Measurements from ENCODE around the gene AJAP1.

AJAP1 gene

GRCh38 chr1:4759671-4760070, 105.3 kb downstream of the AJAP1 start:
- H3K9me3 Mint-ChIP-seq (ENCODE audit: low read depth), result peaks cover 3% of the 10 kb centered on the region
- H3K27me3 Mint-ChIP-seq, result peaks cover 4% of the 10 kb centered on the region
- H3K36me3 Mint-ChIP-seq, result no peaks in the 10 kb centered on the region
- no peaks in the 10 kb centered on the region for H3K4me1 Mint-ChIP-seq (ENCODE audit: low read depth)
- H3K4me3 Mint-ChIP-seq, result no peak overlapping the region
- no peak overlapping the region for H3K27ac Mint-ChIP-seq

- Mint-ChIP-seq H3K9me3 (ENCODE audit: low read depth) (peaks cover 3% of the 10 kb centered on the region), H3K4me1 (ENCODE audit: low read depth) (no peaks in the 10 kb centered on the region), H3K4me3 (no peak overlapping the region), H3K36me3 (no peaks in the 10 kb centered on the region), H3K27me3 (peaks cover 4% of the 10 kb centered on the region), H3K27ac (no peak overlapping the region)
These were observed 105.7 kb downstream of the AJAP1 start for GRCh38 chr1:4760088-4760487.

- H3K4me3 Mint-ChIP-seq, result no peak overlapping the region
- H3K4me1 Mint-ChIP-seq (ENCODE audit: low read depth), result no peaks in the 10 kb centered on the region
- H3K27ac Mint-ChIP-seq, result no peak overlapping the region
- peaks cover 5% of the 10 kb centered on the region for H3K27me3 Mint-ChIP-seq
- H3K9me3 Mint-ChIP-seq (ENCODE audit: low read depth), result peaks cover 3% of the 10 kb centered on the region
- H3K36me3 Mint-ChIP-seq, result no peaks in the 10 kb centered on the region
These were observed 106.9 kb downstream of the AJAP1 start for GRCh38 chr1:4761324-4761723.

- no peak overlapping the region for H3K27ac Mint-ChIP-seq
- H3K4me1 Mint-ChIP-seq (ENCODE audit: low read depth), result no peaks in the 10 kb centered on the region
- H3K27me3 Mint-ChIP-seq, result peaks cover 5% of the 10 kb centered on the region
- H3K4me3 Mint-ChIP-seq, result no peak overlapping the region
- H3K36me3 Mint-ChIP-seq, result no peaks in the 10 kb centered on the region
- peaks cover 3% of the 10 kb centered on the region for H3K9me3 Mint-ChIP-seq (ENCODE audit: low read depth)
These were observed 107.7 kb downstream of the AJAP1 start for GRCh38 chr1:4762146-4762545.

GRCh38 chr1:4767308-4767707, 112.9 kb downstream of the AJAP1 start:
- no peak overlapping the region for H3K4me3 Mint-ChIP-seq
- H3K4me1 Mint-ChIP-seq (ENCODE audit: low read depth), result no peaks in the 10 kb centered on the region
- H3K27me3 Mint-ChIP-seq, result peaks cover 3% of the 10 kb centered on the region
- no peaks in the 10 kb centered on the region for H3K9me3 Mint-ChIP-seq (ENCODE audit: low read depth)
- no peak overlapping the region for H3K27ac Mint-ChIP-seq
- no peaks in the 10 kb centered on the region for H3K36me3 Mint-ChIP-seq

- Mint-ChIP-seq H3K9me3 (ENCODE audit: low read depth) (no peaks in the 10 kb centered on the region), H3K4me3 (no peak overlapping the region), H3K4me1 (ENCODE audit: low read depth) (no peaks in the 10 kb centered on the region), H3K27ac (no peak overlapping the region), H3K27me3 (peaks cover 3% of the 10 kb centered on the region), H3K36me3 (no peaks in the 10 kb centered on the region)
These were observed 114.1 kb downstream of the AJAP1 start for GRCh38 chr1:4768553-4768952.

GRCh38 chr1:4769516-4770280, 115.3 kb downstream of the AJAP1 start:
- Mint-ChIP-seq H3K36me3 (no peaks in the 10 kb centered on the region), H3K27me3 (peaks cover 1% of the 10 kb centered on the region), H3K4me3 (no peak overlapping the region), H3K27ac (no peak overlapping the region), H3K4me1 (ENCODE audit: low read depth) (no peaks in the 10 kb centered on the region), H3K9me3 (ENCODE audit: low read depth) (no peaks in the 10 kb centered on the region)

GRCh38 chr1:4770713-4771112, 116.3 kb downstream of the AJAP1 start:
- Mint-ChIP-seq H3K27me3 (no peaks in the 10 kb centered on the region), H3K9me3 (ENCODE audit: low read depth) (no peaks in the 10 kb centered on the region), H3K4me1 (ENCODE audit: low read depth) (no peaks in the 10 kb centered on the region), H3K4me3 (no peak overlapping the region), H3K36me3 (no peaks in the 10 kb centered on the region), H3K27ac (no peak overlapping the region)

- Mint-ChIP-seq H3K36me3 (no peaks in the 10 kb centered on the region), H3K4me3 (no peak overlapping the region), H3K27ac (no peak overlapping the region), H3K9me3 (ENCODE audit: low read depth) (no peaks in the 10 kb centered on the region), H3K4me1 (ENCODE audit: low read depth) (no peaks in the 10 kb centered on the region), H3K27me3 (no peaks in the 10 kb centered on the region)
These were observed 116.9 kb downstream of the AJAP1 start for GRCh38 chr1:4771267-4771666.

GRCh38 chr1:4771721-4772120, 117.3 kb downstream of the AJAP1 start:
- H3K4me3 Mint-ChIP-seq, result no peak overlapping the region
- no peaks in the 10 kb centered on the region for H3K27me3 Mint-ChIP-seq
- H3K4me1 Mint-ChIP-seq (ENCODE audit: low read depth), result no peaks in the 10 kb centered on the region
- no peaks in the 10 kb centered on the region for H3K36me3 Mint-ChIP-seq
- H3K27ac Mint-ChIP-seq, result no peak overlapping the region
- H3K9me3 Mint-ChIP-seq (ENCODE audit: low read depth), result no peaks in the 10 kb centered on the region

GRCh38 chr1:4772294-4773010, 118.0 kb downstream of the AJAP1 start:
- Mint-ChIP-seq H3K4me3 (no peak overlapping the region), H3K27ac (no peak overlapping the region), H3K36me3 (no peaks in the 10 kb centered on the region), H3K4me1 (ENCODE audit: low read depth) (no peaks in the 10 kb centered on the region), H3K27me3 (no peaks in the 10 kb centered on the region), H3K9me3 (ENCODE audit: low read depth) (no peaks in the 10 kb centered on the region)

- no peaks in the 10 kb centered on the region for H3K36me3 Mint-ChIP-seq
- H3K9me3 Mint-ChIP-seq (ENCODE audit: low read depth), result no peaks in the 10 kb centered on the region
- H3K27me3 Mint-ChIP-seq, result no peaks in the 10 kb centered on the region
- no peak overlapping the region for H3K4me3 Mint-ChIP-seq
- no peak overlapping the region for H3K27ac Mint-ChIP-seq
- no peaks in the 10 kb centered on the region for H3K4me1 Mint-ChIP-seq (ENCODE audit: low read depth)
These were observed 118.8 kb downstream of the AJAP1 start for GRCh38 chr1:4773226-4773625.

GRCh38 chr1:4775506-4775905, 121.1 kb downstream of the AJAP1 start:
- H3K27ac Mint-ChIP-seq, result no peak overlapping the region
- H3K9me3 Mint-ChIP-seq (ENCODE audit: low read depth), result no peaks in the 10 kb centered on the region
- H3K27me3 Mint-ChIP-seq, result no peaks in the 10 kb centered on the region
- H3K4me1 Mint-ChIP-seq (ENCODE audit: low read depth), result no peaks in the 10 kb centered on the region
- no peak overlapping the region for H3K4me3 Mint-ChIP-seq
- no peaks in the 10 kb centered on the region for H3K36me3 Mint-ChIP-seq

GRCh38 chr1:4778056-4778455, 123.6 kb downstream of the AJAP1 start:
- Mint-ChIP-seq H3K27me3 (no peaks in the 10 kb centered on the region), H3K4me3 (no peak overlapping the region), H3K9me3 (ENCODE audit: low read depth) (no peaks in the 10 kb centered on the region), H3K4me1 (ENCODE audit: low read depth) (no peaks in the 10 kb centered on the region), H3K36me3 (no peaks in the 10 kb centered on the region), H3K27ac (no peak overlapping the region)

- Mint-ChIP-seq H3K27me3 (no peaks in the 10 kb centered on the region), H3K4me3 (no peak overlapping the region), H3K27ac (no peak overlapping the region), H3K4me1 (ENCODE audit: low read depth) (no peaks in the 10 kb centered on the region), H3K9me3 (ENCODE audit: low read depth) (no peaks in the 10 kb centered on the region), H3K36me3 (no peaks in the 10 kb centered on the region)
These were observed 127.2 kb downstream of the AJAP1 start for GRCh38 chr1:4781646-4782045.

- Mint-ChIP-seq H3K4me1 (ENCODE audit: low read depth) (no peaks in the 10 kb centered on the region), H3K4me3 (no peak overlapping the region), H3K27me3 (no peaks in the 10 kb centered on the region), H3K36me3 (no peaks in the 10 kb centered on the region), H3K9me3 (ENCODE audit: low read depth) (no peaks in the 10 kb centered on the region), H3K27ac (no peak overlapping the region)
These were observed 130.4 kb downstream of the AJAP1 start for GRCh38 chr1:4784761-4785160.

Measured in activated naive CD8-positive, alpha-beta T cell (primary cell).